GM23338 (cell line): ENCODE results near the gene SLFN13. TPM values are rescaled to one million over a fixed set of nuclear protein-coding genes. Genes with fewer than 3 reads are reported as not detected.

Experiments
- ATAC-seq: fragments of 200-7000 bp; cut with Tn5 transposase; 3 replicates; pipeline ENCODE4 v1.9.1; 2020
- DNase-seq: peaks from one replicate; pipeline ENCODE4 v3.0.0-alpha.2; 2015; ENCODE audit warnings: low spot score
- H2AFZ ChIP-seq: fragments of 200-600 bp; sonication (generic); 2 replicates; pipeline ENCODE4 v1.8.0; 2016; ENCODE audit warnings: antibody characterized with exemption, mild to moderate bottlenecking, moderate library complexity
- H3F3A ChIP-seq: fragments of 200-600 bp; sonication (generic); replicated peaks from 2 replicates; pipeline ENCODE4 v1.8.0; 2017; ENCODE audit warnings: antibody characterized with exemption, mixed run types, low read depth
- H3K27ac ChIP-seq: fragments of 200-600 bp; sonication (generic); 2 replicates; pipeline ENCODE4 v1.6.1; 2016; ENCODE audit warnings: low read depth
- H3K27me3 ChIP-seq: fragments of 200-600 bp; sonication (generic); 2 replicates; pipeline ENCODE4 v1.8.0; 2016; ENCODE audit warnings: mild to moderate bottlenecking, mixed run types, moderate library complexity; ENCODE audit not compliant: insufficient read depth
- H3K36me3 ChIP-seq: fragments of 200-600 bp; sonication (generic); 2 replicates; pipeline ENCODE4 v1.8.0; 2016; ENCODE audit warnings: mild to moderate bottlenecking; ENCODE audit not compliant: insufficient read depth
- H3K4me1 ChIP-seq: fragments of 200-600 bp; sonication (generic); 2 replicates; pipeline ENCODE4 v1.8.0; 2016; ENCODE audit warnings: mild to moderate bottlenecking, moderate library complexity; ENCODE audit not compliant: insufficient read depth
- H3K4me2 ChIP-seq: fragments of 200-600 bp; sonication (generic); 2 replicates; pipeline ENCODE4 v1.7.1; 2017; ENCODE audit warnings: mixed run types
- H3K4me3 ChIP-seq: fragments of 200-600 bp; sonication (generic); 2 replicates; pipeline ENCODE4 v1.6.1; 2016; ENCODE audit warnings: mixed run types
- H3K79me2 ChIP-seq: fragments of 200-600 bp; sonication (generic); replicated peaks from 2 replicates; pipeline ENCODE4 v1.8.0; 2017; ENCODE audit warnings: mild to moderate bottlenecking; ENCODE audit not compliant: insufficient read depth
- H3K9me2 ChIP-seq: fragments of 200-600 bp; sonication (generic); 2 replicates; pipeline ENCODE4 v1.8.0; 2017; ENCODE audit not compliant: insufficient read depth
- H4K20me1 ChIP-seq: fragments of 200-600 bp; sonication (generic); replicated peaks from 2 replicates; pipeline ENCODE4 v1.8.0; 2017; ENCODE audit warnings: mild to moderate bottlenecking; ENCODE audit not compliant: insufficient read depth
- H3K27ac Mint-ChIP-seq: 2 replicates; pipeline ENCODE4 v1.8.0; 2020; ENCODE audit warnings: inconsistent platforms, mild to moderate bottlenecking, moderate library complexity, mixed read lengths
- H3K27me3 Mint-ChIP-seq: 3 replicates; pipeline ENCODE4 v1.8.0; 2022; ENCODE audit warnings: low read depth, mild to moderate bottlenecking, moderate library complexity, mixed read lengths, inconsistent platforms; ENCODE audit not compliant: insufficient read depth, poor library complexity
- H3K36me3 Mint-ChIP-seq: 3 replicates; pipeline ENCODE4 v1.8.0; 2021; ENCODE audit warnings: low read depth, mild to moderate bottlenecking, inconsistent platforms, moderate library complexity, mixed read lengths
- H3K4me1 Mint-ChIP-seq: 3 replicates; pipeline ENCODE4 v1.8.0; 2020; ENCODE audit warnings: mild to moderate bottlenecking, inconsistent platforms, mixed read lengths
- H3K4me3 Mint-ChIP-seq: 3 replicates; pipeline ENCODE4 v1.8.0; 2021; ENCODE audit warnings: moderate library complexity, mild to moderate bottlenecking, inconsistent platforms, mixed read lengths
- H3K9me3 Mint-ChIP-seq: 3 replicates; pipeline ENCODE4 v1.8.0; 2020; ENCODE audit warnings: moderate library complexity, mild to moderate bottlenecking, inconsistent platforms, mixed read lengths
- CREB1 ChIP-seq: fragments of 250-450 bp; sonication (Bioruptor Pico); IDR thresholded peaks from 2 replicates; pipeline ENCODE4 v1.5.0; 2020; ENCODE audit warnings: low read depth, mild to moderate bottlenecking, moderate library complexity
- EZH2 ChIP-seq: fragments of 200-600 bp; sonication (generic); IDR thresholded peaks from one replicate; pipeline ENCODE4 v1.8.0; 2017; ENCODE audit warnings: antibody characterized with exemption, mild to moderate bottlenecking, low read depth; ENCODE audit not compliant: unreplicated experiment
- EZH2phosphoT487 ChIP-seq: fragments of 200-600 bp; sonication (generic); IDR thresholded peaks from one replicate; pipeline ENCODE4 v1.8.1; 2018; ENCODE audit warnings: antibody characterized with exemption; ENCODE audit not compliant: unreplicated experiment
- NANOG ChIP-seq: IDR thresholded peaks from 2 replicates; pipeline ENCODE4 v1.6.1; 2016; ENCODE audit warnings: antibody characterized with exemption, borderline replicate concordance
- ZNF114 ChIP-seq: fragments of 250-450 bp; sonication (Bioruptor Pico); IDR thresholded peaks from 2 replicates; pipeline ENCODE4 v1.5.0; 2020; ENCODE audit warnings: mild to moderate bottlenecking, moderate library complexity
- ZNF331 ChIP-seq: fragments of 250-450 bp; sonication (Bioruptor Pico); IDR thresholded peaks from 2 replicates; pipeline ENCODE4 v1.5.0; 2020; ENCODE audit warnings: low read depth, mild to moderate bottlenecking, moderate library complexity
- polyA plus RNA-seq: library from polyadenylated mRNA; unstranded; fragments of >200 nt; fragmentation: Nextera tagmentation; extraction: Ambion mirVana; gene quantifications from 2 replicates; pipeline ENCODE4 v1.2.1, GENCODE V29; 2016
- total RNA-seq: library from RNA; depleted of rRNA; stranded (reverse); fragments of >200 nt; shearing (Covaris generic); gene quantifications from 2 replicates; pipeline ENCODE4 v1.2.3, GENCODE V29; 2014
- TF ChIP-seq, protein P1 (sequence below): fragments of 250-450 bp; sonication (Bioruptor Pico); IDR thresholded peaks from 2 replicates; pipeline ENCODE4 v1.5.0; 2020; ENCODE audit warnings: mild to moderate bottlenecking, moderate library complexity
- TF ChIP-seq, protein P2 (sequence below), 2 experiments: fragments of 200-600 bp in 1 of 2; sonication (generic) in 1 of 2; conservative IDR thresholded peaks; 2 replicates each; pipeline versions ENCODE4 v1.5.1 to v1.6.1; 2016 to 2017; ENCODE audit warnings: antibody characterized with exemption in 2 of 2, low read depth in 2 of 2, mild to moderate bottlenecking in 2 of 2, moderate library complexity in 1 of 2
- TF ChIP-seq, protein P3 (sequence below): IDR thresholded peaks from 2 replicates; pipeline ENCODE4 v1.6.1; 2016; ENCODE audit warnings: antibody characterized with exemption
- TF ChIP-seq, protein P4 (sequence below): IDR thresholded peaks from one replicate; pipeline ENCODE4 v1.6.1; 2018; ENCODE audit warnings: antibody characterized with exemption; ENCODE audit not compliant: unreplicated experiment

The SLFN13 gene
- total and polyA plus RNA-seq, 2 experiments from 2014 or later, result 1.0 to 3.1 TPM

DNA sequence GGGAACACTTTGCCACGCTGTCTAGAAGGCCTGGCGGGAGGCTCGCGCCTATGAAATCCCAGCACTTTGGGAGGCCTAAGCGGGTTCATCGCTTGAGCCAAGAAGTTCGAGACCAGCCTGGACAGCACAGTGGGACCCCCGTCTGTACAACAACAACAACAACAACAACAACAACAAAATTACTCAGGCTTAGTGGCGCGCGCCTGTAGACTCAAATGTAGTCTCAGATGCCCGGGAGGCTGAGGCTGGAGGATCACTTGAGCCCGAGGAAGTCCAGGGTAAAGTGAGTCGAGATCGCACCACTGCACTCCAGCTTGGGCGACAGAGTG, 297 bp upstream of the SLFN13 start (continued):
- TF ChIP-seq, protein P1, sequence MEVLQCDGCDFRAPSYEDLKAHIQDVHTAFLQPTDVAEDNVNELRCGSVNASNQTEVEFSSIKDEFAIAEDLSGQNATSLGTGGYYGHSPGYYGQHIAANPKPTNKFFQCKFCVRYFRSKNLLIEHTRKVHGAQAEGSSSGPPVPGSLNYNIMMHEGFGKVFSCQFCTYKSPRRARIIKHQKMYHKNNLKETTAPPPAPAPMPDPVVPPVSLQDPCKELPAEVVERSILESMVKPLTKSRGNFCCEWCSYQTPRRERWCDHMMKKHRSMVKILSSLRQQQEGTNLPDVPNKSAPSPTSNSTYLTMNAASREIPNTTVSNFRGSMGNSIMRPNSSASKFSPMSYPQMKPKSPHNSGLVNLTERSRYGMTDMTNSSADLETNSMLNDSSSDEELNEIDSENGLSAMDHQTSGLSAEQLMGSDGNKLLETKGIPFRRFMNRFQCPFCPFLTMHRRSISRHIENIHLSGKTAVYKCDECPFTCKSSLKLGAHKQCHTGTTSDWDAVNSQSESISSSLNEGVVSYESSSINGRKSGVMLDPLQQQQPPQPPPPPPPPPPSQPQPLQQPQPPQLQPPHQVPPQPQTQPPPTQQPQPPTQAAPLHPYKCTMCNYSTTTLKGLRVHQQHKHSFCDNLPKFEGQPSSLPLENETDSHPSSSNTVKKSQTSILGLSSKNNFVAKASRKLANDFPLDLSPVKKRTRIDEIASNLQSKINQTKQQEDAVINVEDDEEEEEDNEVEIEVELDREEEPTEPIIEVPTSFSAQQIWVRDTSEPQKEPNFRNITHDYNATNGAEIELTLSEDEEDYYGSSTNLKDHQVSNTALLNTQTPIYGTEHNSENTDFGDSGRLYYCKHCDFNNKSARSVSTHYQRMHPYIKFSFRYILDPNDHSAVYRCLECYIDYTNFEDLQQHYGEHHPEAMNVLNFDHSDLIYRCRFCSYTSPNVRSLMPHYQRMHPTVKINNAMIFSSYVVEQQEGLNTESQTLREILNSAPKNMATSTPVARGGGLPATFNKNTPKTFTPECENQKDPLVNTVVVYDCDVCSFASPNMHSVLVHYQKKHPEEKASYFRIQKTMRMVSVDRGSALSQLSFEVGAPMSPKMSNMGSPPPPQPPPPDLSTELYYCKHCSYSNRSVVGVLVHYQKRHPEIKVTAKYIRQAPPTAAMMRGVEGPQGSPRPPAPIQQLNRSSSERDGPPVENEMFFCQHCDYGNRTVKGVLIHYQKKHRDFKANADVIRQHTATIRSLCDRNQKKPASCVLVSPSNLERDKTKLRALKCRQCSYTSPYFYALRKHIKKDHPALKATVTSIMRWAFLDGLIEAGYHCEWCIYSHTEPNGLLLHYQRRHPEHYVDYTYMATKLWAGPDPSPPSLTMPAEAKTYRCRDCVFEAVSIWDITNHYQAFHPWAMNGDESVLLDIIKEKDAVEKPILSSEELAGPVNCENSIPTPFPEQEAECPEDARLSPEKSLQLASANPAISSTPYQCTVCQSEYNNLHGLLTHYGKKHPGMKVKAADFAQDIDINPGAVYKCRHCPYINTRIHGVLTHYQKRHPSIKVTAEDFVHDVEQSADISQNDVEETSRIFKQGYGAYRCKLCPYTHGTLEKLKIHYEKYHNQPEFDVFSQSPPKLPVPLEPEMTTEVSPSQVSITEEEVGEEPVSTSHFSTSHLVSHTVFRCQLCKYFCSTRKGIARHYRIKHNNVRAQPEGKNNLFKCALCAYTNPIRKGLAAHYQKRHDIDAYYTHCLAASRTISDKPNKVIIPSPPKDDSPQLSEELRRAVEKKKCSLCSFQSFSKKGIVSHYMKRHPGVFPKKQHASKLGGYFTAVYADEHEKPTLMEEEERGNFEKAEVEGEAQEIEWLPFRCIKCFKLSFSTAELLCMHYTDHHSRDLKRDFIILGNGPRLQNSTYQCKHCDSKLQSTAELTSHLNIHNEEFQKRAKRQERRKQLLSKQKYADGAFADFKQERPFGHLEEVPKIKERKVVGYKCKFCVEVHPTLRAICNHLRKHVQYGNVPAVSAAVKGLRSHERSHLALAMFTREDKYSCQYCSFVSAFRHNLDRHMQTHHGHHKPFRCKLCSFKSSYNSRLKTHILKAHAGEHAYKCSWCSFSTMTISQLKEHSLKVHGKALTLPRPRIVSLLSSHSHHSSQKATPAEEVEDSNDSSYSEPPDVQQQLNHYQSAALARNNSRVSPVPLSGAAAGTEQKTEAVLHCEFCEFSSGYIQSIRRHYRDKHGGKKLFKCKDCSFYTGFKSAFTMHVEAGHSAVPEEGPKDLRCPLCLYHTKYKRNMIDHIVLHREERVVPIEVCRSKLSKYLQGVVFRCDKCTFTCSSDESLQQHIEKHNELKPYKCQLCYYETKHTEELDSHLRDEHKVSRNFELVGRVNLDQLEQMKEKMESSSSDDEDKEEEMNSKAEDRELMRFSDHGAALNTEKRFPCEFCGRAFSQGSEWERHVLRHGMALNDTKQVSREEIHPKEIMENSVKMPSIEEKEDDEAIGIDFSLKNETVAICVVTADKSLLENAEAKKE (CRISPR knock-in tag), result no peak
- no peak for TF ChIP-seq EZH2

DNA sequence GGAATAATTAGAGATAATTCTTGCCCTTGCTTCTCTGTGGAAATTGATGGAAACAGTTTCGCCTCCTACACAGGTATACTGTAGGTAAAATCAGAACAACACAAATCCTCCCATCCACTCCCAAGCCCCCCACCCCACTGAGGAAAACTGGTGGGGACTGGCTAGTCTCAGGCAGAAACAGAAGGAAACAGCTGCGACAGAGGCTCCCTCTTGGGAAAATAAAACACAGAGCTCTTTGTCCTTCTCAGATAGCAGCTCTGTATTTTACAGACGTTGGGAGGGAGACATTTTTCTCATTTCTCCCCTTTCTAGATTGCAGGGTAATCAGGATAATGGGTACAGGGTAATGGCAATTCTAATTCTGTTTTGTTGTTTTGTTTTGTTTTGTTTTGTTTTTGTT, 1.1 kb downstream of the SLFN13 start:
- H3K9me3 Mint-ChIP-seq, result no peaks in the 10 kb centered on the region
- no peak for DNase-seq
- peaks cover 59% of the 10 kb centered on the region for H3K27me3 Mint-ChIP-seq
- no peaks in the 10 kb centered on the region for H3K36me3 ChIP-seq
- no peak for ATAC-seq
- no peaks in the 10 kb centered on the region for H3K79me2 ChIP-seq
- H3K27ac Mint-ChIP-seq, result 0 out of 2 replicates have a peak overlapping the region, but pooled peaks have one; percentile 41
- no peak overlapping the region for H2AFZ ChIP-seq
- H3F3A ChIP-seq, result peaks cover 6% of the 10 kb centered on the region; the same call in 1 of the 2 replicates
- H4K20me1 ChIP-seq, result peaks cover 11% of the 10 kb centered on the region; the same call in 1 of the 2 replicates
- H3K27ac ChIP-seq, result no peak overlapping the region
- H3K36me3 Mint-ChIP-seq, result no peaks in the 10 kb centered on the region; the same call in 2 of the 3 replicates
- peak overlapping the region; percentile 55 for H3K4me3 ChIP-seq
- peak overlapping the region; percentile 76 for H3K4me3 Mint-ChIP-seq
- no peaks in the 10 kb centered on the region for H3K9me2 ChIP-seq
- H3K4me2 ChIP-seq, result peak overlapping the region; percentile 82; the same call in 1 of the 2 replicates
- peaks cover 100% of the 10 kb centered on the region for H3K27me3 ChIP-seq
- peaks cover 38% of the 10 kb centered on the region for H3K4me1 ChIP-seq
- peaks cover 32% of the 10 kb centered on the region for H3K4me1 Mint-ChIP-seq
- TF ChIP-seq ZNF114 (CRISPR knock-in tag) (no peak), ZNF331 (CRISPR knock-in tag) (no peak), NANOG (no peak), CREB1 (CRISPR knock-in tag) (no peak), EZH2 (no peak), EZH2phosphoT487 (no peak)
- TF ChIP-seq, protein P2, sequence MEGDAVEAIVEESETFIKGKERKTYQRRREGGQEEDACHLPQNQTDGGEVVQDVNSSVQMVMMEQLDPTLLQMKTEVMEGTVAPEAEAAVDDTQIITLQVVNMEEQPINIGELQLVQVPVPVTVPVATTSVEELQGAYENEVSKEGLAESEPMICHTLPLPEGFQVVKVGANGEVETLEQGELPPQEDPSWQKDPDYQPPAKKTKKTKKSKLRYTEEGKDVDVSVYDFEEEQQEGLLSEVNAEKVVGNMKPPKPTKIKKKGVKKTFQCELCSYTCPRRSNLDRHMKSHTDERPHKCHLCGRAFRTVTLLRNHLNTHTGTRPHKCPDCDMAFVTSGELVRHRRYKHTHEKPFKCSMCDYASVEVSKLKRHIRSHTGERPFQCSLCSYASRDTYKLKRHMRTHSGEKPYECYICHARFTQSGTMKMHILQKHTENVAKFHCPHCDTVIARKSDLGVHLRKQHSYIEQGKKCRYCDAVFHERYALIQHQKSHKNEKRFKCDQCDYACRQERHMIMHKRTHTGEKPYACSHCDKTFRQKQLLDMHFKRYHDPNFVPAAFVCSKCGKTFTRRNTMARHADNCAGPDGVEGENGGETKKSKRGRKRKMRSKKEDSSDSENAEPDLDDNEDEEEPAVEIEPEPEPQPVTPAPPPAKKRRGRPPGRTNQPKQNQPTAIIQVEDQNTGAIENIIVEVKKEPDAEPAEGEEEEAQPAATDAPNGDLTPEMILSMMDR (conservative IDR thresholded peaks at IDR 0.05; ENCODE audit: low read depth in 2 of 2), result no peak
- TF ChIP-seq, protein P3, sequence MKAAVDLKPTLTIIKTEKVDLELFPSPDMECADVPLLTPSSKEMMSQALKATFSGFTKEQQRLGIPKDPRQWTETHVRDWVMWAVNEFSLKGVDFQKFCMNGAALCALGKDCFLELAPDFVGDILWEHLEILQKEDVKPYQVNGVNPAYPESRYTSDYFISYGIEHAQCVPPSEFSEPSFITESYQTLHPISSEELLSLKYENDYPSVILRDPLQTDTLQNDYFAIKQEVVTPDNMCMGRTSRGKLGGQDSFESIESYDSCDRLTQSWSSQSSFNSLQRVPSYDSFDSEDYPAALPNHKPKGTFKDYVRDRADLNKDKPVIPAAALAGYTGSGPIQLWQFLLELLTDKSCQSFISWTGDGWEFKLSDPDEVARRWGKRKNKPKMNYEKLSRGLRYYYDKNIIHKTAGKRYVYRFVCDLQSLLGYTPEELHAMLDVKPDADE, result no peak
- TF ChIP-seq, protein P4, sequence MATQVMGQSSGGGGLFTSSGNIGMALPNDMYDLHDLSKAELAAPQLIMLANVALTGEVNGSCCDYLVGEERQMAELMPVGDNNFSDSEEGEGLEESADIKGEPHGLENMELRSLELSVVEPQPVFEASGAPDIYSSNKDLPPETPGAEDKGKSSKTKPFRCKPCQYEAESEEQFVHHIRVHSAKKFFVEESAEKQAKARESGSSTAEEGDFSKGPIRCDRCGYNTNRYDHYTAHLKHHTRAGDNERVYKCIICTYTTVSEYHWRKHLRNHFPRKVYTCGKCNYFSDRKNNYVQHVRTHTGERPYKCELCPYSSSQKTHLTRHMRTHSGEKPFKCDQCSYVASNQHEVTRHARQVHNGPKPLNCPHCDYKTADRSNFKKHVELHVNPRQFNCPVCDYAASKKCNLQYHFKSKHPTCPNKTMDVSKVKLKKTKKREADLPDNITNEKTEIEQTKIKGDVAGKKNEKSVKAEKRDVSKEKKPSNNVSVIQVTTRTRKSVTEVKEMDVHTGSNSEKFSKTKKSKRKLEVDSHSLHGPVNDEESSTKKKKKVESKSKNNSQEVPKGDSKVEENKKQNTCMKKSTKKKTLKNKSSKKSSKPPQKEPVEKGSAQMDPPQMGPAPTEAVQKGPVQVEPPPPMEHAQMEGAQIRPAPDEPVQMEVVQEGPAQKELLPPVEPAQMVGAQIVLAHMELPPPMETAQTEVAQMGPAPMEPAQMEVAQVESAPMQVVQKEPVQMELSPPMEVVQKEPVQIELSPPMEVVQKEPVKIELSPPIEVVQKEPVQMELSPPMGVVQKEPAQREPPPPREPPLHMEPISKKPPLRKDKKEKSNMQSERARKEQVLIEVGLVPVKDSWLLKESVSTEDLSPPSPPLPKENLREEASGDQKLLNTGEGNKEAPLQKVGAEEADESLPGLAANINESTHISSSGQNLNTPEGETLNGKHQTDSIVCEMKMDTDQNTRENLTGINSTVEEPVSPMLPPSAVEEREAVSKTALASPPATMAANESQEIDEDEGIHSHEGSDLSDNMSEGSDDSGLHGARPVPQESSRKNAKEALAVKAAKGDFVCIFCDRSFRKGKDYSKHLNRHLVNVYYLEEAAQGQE, result no peak
